CD4-positive, alpha-beta memory T cell (primary cell): ENCODE measurements around the gene BRD7. TPM values are rescaled to one million over a fixed set of nuclear protein-coding genes. Genes with fewer than 3 reads are reported as not detected.

Experiments used
- CTCF ChIA-PET: fragments of 350-600 bp; sonication (Branson Sonifier 250); formaldehyde crosslinking; loops from one replicate; lab custom pipeline; 2021; ENCODE audit warnings: inconsistent platforms; ENCODE audit not compliant: partially characterized antibody; lab: Charles Lee
- POLR2A ChIA-PET: fragments of 350-600 bp; sonication (Branson Sonifier 250); formaldehyde crosslinking; loops from one replicate; lab custom pipeline; 2021; ENCODE audit not compliant: partially characterized antibody; lab: Charles Lee
- DNase-seq, 5 donors: peaks; one replicate each; pipeline versions ENCODE4 v3.0.0 to v3.0.0-alpha.2; 2020 to 2022; ENCODE audit warnings: mixed read lengths in 1 of 5
- H3K27ac ChIP-seq: one replicate; pipeline ENCODE4 v1.7.0; 2013; ENCODE audit warnings: low read depth, low read length
- H3K27me3 ChIP-seq: 2 replicates; pipeline ENCODE4 v1.7.0; 2013; ENCODE audit warnings: mild to moderate bottlenecking, low read length, moderate library complexity; ENCODE audit not compliant: insufficient read depth
- H3K36me3 ChIP-seq: 2 replicates; pipeline ENCODE4 v1.7.0; 2013; ENCODE audit warnings: mild to moderate bottlenecking, low read length, moderate library complexity; ENCODE audit not compliant: insufficient read depth
- H3K4me1 ChIP-seq: 2 replicates; pipeline ENCODE4 v1.7.0; 2013; ENCODE audit warnings: mild to moderate bottlenecking, low read length, moderate library complexity; ENCODE audit not compliant: insufficient read depth
- H3K4me3 ChIP-seq, 2 donors: one replicate each; pipeline ENCODE4 v1.7.0; 2013; ENCODE audit warnings: low read length in 2 of 2, mild to moderate bottlenecking in 1 of 2
- H3K9me3 ChIP-seq, 2 donors: one replicate each; pipeline ENCODE4 v1.7.0; 2013; ENCODE audit warnings: low read length in 2 of 2, control low read depth in 1 of 2; ENCODE audit not compliant: control insufficient read depth in 1 of 2
- H3K27ac Mint-ChIP-seq, 7 donors: one replicate each; pipeline ENCODE4 v1.8.0; 2020 to 2021; ENCODE audit warnings: mixed read lengths in 7 of 7, mild to moderate bottlenecking in 6 of 7, inconsistent platforms in 3 of 7, moderate library complexity in 3 of 7
- H3K27me3 Mint-ChIP-seq, 2 donors: one replicate each; pipeline ENCODE4 v1.8.0; 2020 to 2021; ENCODE audit warnings: mixed read lengths in 2 of 2
- H3K36me3 Mint-ChIP-seq, 2 donors: one replicate each; pipeline ENCODE4 v1.8.0; 2020 to 2021; ENCODE audit warnings: mixed read lengths in 2 of 2, inconsistent platforms in 1 of 2, mild to moderate bottlenecking in 1 of 2
- H3K4me1 Mint-ChIP-seq, 4 donors: one replicate each; pipeline ENCODE4 v1.8.0; 2020 to 2021; ENCODE audit warnings: mixed read lengths in 4 of 4, mild to moderate bottlenecking in 1 of 4
- H3K4me3 Mint-ChIP-seq, 8 donors: one replicate each; pipeline ENCODE4 v1.8.0; 2020 to 2021; ENCODE audit warnings: mixed read lengths in 8 of 8, mild to moderate bottlenecking in 7 of 8, moderate library complexity in 6 of 8, inconsistent platforms in 3 of 8
- H3K9me3 Mint-ChIP-seq, 8 donors: one replicate each; pipeline ENCODE4 v1.8.0; 2020 to 2021; ENCODE audit warnings: mixed read lengths in 8 of 8, mild to moderate bottlenecking in 5 of 8, inconsistent platforms in 3 of 8, moderate library complexity in 1 of 8
- intact Hi-C: fragments of 100-400 bp; cut with micrococcal nuclease; formaldehyde crosslinking; loops from one replicate; pipeline ENCODE4 v1.15.1; 2023
- polyA plus RNA-seq, 2 donors: library from polyadenylated mRNA; unstranded; fragments of 300-500 nt; fragmentation: Illumina TruSeq; gene quantifications; one replicate each; pipeline ENCODE4 v1.2.3, GENCODE V29; 2021
- total RNA-seq, 2 experiments: library from RNA; stranded (reverse); gene quantifications; one replicate each; pipeline ENCODE4 v1.2.3, GENCODE V29; 2021

The BRD7 gene
- total and polyA plus RNA-seq, 4 experiments from 2014 or later = 18.1 to 97.7 (median 77.0) TPM

- Mint-ChIP-seq H3K4me1 (peaks cover 14 to 80% (median 41%) of the 10 kb centered on the region in 4 donors), H3K36me3 (peaks cover 40 to 58% of the 10 kb centered on the region in 2 donors), H3K9me3 (peaks cover 0 to 4% (median 0%) of the 10 kb centered on the region in 8 donors), H3K27ac (peak overlapping the region in 5 of 7 donors; percentile 63 to 99 (median 87)), H3K4me3 (no peak overlapping the region), H3K27me3 (no peaks in the 10 kb centered on the region)
- H3K36me3 ChIP-seq = peaks cover 29% of the 10 kb centered on the region
- H3K9me3 ChIP-seq = no peaks in the 10 kb centered on the region
- no peak for DNase-seq
- H3K4me1 ChIP-seq = peaks cover 23% of the 10 kb centered on the region
- no peaks in the 10 kb centered on the region for H3K27me3 ChIP-seq
- no peak overlapping the region for H3K4me3 ChIP-seq
- POLR2A ChIA-PET = interaction anchor here (0.7 to 13.5 kb wide), 4 partner anchors 9 to 335 kb away, joined by 3 to 297 read pairs (median 4); no protein-coding TSS in a partner anchor
- CTCF ChIA-PET = interaction anchor here (1.0 to 16.8 kb wide), 3 partner anchors 9 to 333 kb away, joined by 3 to 628 read pairs (median 6); no protein-coding TSS in a partner anchor
- H3K27ac ChIP-seq = no peak overlapping the region
- intact Hi-C loops = no loop called here
These were observed 36.2 kb downstream of the BRD7 start for GRCh38 chr16:50332599-50332998.

DNA sequence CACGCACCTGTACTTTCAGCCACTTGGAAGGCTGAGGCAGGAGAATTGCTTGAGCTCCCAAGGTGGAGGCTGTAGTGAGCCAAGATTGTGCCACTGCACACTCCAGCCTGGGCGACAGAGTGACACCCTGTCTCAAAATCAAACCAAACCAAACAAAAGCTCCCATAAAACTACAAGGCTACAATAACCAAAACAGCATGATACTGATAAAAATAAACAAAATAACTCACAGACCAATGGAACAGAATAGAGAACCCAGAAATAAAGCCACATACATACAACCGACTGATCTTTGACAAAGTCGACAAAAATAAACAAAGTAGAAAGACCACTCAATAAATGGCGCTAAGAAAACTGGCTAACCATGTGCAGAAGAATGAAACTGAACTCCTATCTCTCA is 37.2 kb downstream of the BRD7 start:
- DNase-seq = no peak
- peaks cover 20 to 80% (median 42%) of the 10 kb centered on the region in 4 donors for H3K4me1 Mint-ChIP-seq
- Histone ChIP-seq H3K9me3 (no peaks in the 10 kb centered on the region), H3K4me3 (no peak overlapping the region), H3K4me1 (peaks cover 23% of the 10 kb centered on the region), H3K36me3 (peaks cover 29% of the 10 kb centered on the region), H3K27ac (no peak overlapping the region), H3K27me3 (no peaks in the 10 kb centered on the region)
- H3K9me3 Mint-ChIP-seq = peaks cover 0 to 4% (median 0%) of the 10 kb centered on the region in 8 donors
- POLR2A ChIA-PET = interaction anchor here (13.5 kb wide), 1 partner anchor 24 kb away, joined by 297 read pairs; no protein-coding TSS in a partner anchor
- intact Hi-C loops = no loop called here
- peak overlapping the region in 2 of 8 donors; percentile 6 to 37 for H3K4me3 Mint-ChIP-seq
- peak overlapping the region; percentile 24 to 82 (median 47) for H3K27ac Mint-ChIP-seq
- no peaks in the 10 kb centered on the region for H3K27me3 Mint-ChIP-seq
- CTCF ChIA-PET = interaction anchor here (1.2 to 16.8 kb wide), 3 partner anchors 9 to 334 kb away, joined by 6 to 628 read pairs (median 135); no protein-coding TSS in a partner anchor
- H3K36me3 Mint-ChIP-seq = peaks cover 38 to 60% of the 10 kb centered on the region in 2 donors

- Histone ChIP-seq H3K27me3 (no peaks in the 10 kb centered on the region), H3K9me3 (no peaks in the 10 kb centered on the region), H3K4me1 (peaks cover 18% of the 10 kb centered on the region), H3K27ac (no peak overlapping the region), H3K36me3 (peaks cover 37% of the 10 kb centered on the region), H3K4me3 (no peak overlapping the region)
- DNase-seq = no peak
- ChIA-PET CTCF (interaction anchor here (0.9 to 16.8 kb wide), 12 partner anchors 9 to 476 kb away, joined by 3 to 628 read pairs (median 4); partner anchors contain the start of genes CNEP1R1 and SNX20), POLR2A (interaction anchor here (0.9 to 13.5 kb wide), 8 partner anchors 9 to 335 kb away, joined by 3 to 297 read pairs (median 10); partner anchors contain the start of genes ADCY7 and BRD7)
- Mint-ChIP-seq H3K27me3 (no peaks in the 10 kb centered on the region), H3K9me3 (peaks cover 0 to 4% (median 0%) of the 10 kb centered on the region in 8 donors), H3K27ac (peak overlapping the region in 6 of 7 donors; percentile 46 to 90 (median 83)), H3K4me1 (peaks cover 22 to 68% (median 33%) of the 10 kb centered on the region in 4 donors), H3K36me3 (peaks cover 34 to 54% of the 10 kb centered on the region in 2 donors), H3K4me3 (peak overlapping the region in 3 of 8 donors; percentile 10 to 36 (median 21))
- intact Hi-C loops = loop anchor here (5.0 kb wide), 1 partner anchor 117 kb away; no protein-coding TSS in a partner anchor
These were observed 39.2 kb downstream of the BRD7 start for GRCh38 chr16:50329446-50330189.

- no peak overlapping the region for H3K4me3 ChIP-seq
- Mint-ChIP-seq H3K4me1 (peaks cover 34 to 71% (median 38%) of the 10 kb centered on the region in 4 donors), H3K36me3 (peaks cover 25 to 55% of the 10 kb centered on the region in 2 donors), H3K27me3 (no peaks in the 10 kb centered on the region), H3K9me3 (no peaks in the 10 kb centered on the region), H3K4me3 (peak overlapping the region in 4 of 8 donors; percentile 37 to 70 (median 44)), H3K27ac (peak overlapping the region; percentile 74 to 98 (median 90))
- ChIA-PET POLR2A (interaction anchor here (0.8 to 13.5 kb wide), 26 partner anchors 8 to 479 kb away, joined by 3 to 297 read pairs (median 4); partner anchors contain the start of genes ADCY7, BRD7, CNEP1R1 and SNX20), CTCF (interaction anchor here (0.6 to 16.8 kb wide), 39 partner anchors 13 to 479 kb away, joined by 3 to 628 read pairs (median 4); partner anchors contain the start of genes ADCY7, BRD7 and CNEP1R1)
- H3K9me3 ChIP-seq = no peaks in the 10 kb centered on the region
- H3K27me3 ChIP-seq = no peaks in the 10 kb centered on the region
- H3K4me1 ChIP-seq = peaks cover 32% of the 10 kb centered on the region
- intact Hi-C loops = loop anchor here (1.0 to 5.0 kb wide), 9 partner anchors 12 to 479 kb away; no protein-coding TSS in a partner anchor
- peaks cover 30% of the 10 kb centered on the region for H3K36me3 ChIP-seq
- peak overlapping the region; percentile 51 for H3K27ac ChIP-seq
- DNase-seq = peak; percentile 80 to 90 (median 84)
These were observed 41.8 kb downstream of the BRD7 start for GRCh38 chr16:50326835-50327465.

DNA sequence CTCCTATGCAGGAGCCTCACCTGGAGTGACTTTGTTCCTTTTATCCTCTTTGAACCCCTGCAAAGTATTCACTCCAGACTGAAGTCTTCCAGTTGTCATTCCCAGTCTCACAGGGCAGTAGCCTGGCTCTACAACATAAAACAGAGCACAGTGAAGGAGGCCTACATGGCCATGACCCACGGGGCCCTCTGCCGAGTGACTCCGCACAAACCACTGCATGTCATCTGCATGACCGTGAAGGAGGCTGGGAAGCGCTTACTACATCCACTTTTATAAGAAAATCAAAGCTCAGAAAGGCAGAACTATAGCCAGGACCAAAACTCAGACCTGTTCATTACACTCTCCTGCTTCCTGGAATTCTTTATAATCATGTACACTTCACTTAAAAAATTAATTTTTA is 42.5 kb downstream of the BRD7 start:
- H3K27me3 ChIP-seq = no peaks in the 10 kb centered on the region
- H3K27me3 Mint-ChIP-seq = no peaks in the 10 kb centered on the region
- no peaks in the 10 kb centered on the region for H3K9me3 Mint-ChIP-seq
- peaks cover 30% of the 10 kb centered on the region for H3K36me3 ChIP-seq
- no peak for DNase-seq
- CTCF ChIA-PET = interaction anchor here (1.0 to 16.8 kb wide), 22 partner anchors 12 to 480 kb away, joined by 3 to 628 read pairs (median 10); partner anchors contain the start of genes ADCY7, BRD7 and CNEP1R1
- H3K4me3 Mint-ChIP-seq = no peak overlapping the region
- H3K4me1 Mint-ChIP-seq = peaks cover 32 to 64% (median 35%) of the 10 kb centered on the region in 4 donors
- peak overlapping the region; percentile 74 to 94 (median 90) for H3K27ac Mint-ChIP-seq
- no peak overlapping the region for H3K4me3 ChIP-seq
- POLR2A ChIA-PET = interaction anchor here (1.0 to 13.5 kb wide), 14 partner anchors 11 to 480 kb away, joined by 3 to 297 read pairs (median 18); partner anchors contain the start of genes ADCY7 and BRD7
- no peaks in the 10 kb centered on the region for H3K9me3 ChIP-seq
- peaks cover 25 to 56% of the 10 kb centered on the region in 2 donors for H3K36me3 Mint-ChIP-seq
- peak overlapping the region; percentile 51 for H3K27ac ChIP-seq
- peaks cover 32% of the 10 kb centered on the region for H3K4me1 ChIP-seq
- intact Hi-C loops = loop anchor here (2.0 to 5.0 kb wide), 2 partner anchors 61 to 114 kb away; no protein-coding TSS in a partner anchor

- Histone ChIP-seq H3K4me3 (no peak overlapping the region), H3K4me1 (peaks cover 32% of the 10 kb centered on the region), H3K9me3 (no peaks in the 10 kb centered on the region), H3K27me3 (no peaks in the 10 kb centered on the region), H3K36me3 (peaks cover 45% of the 10 kb centered on the region), H3K27ac (no peak overlapping the region)
- H3K36me3 Mint-ChIP-seq = peaks cover 28 to 62% of the 10 kb centered on the region in 2 donors
- intact Hi-C loops = no loop called here
- H3K9me3 Mint-ChIP-seq = no peaks in the 10 kb centered on the region
- H3K4me1 Mint-ChIP-seq = peaks cover 27 to 55% (median 32%) of the 10 kb centered on the region in 4 donors
- H3K27ac Mint-ChIP-seq = peak overlapping the region; percentile 73 to 96 (median 88)
- no peak for DNase-seq
- no peaks in the 10 kb centered on the region for H3K27me3 Mint-ChIP-seq
- ChIA-PET CTCF (interaction anchor here (0.8 to 16.8 kb wide), 8 partner anchors 9 to 482 kb away, joined by 3 to 628 read pairs (median 5); partner anchors contain the start of genes ADCY7 and BRD7), POLR2A (interaction anchor here (0.9 to 13.5 kb wide), 5 partner anchors 9 to 50 kb away, joined by 3 to 297 read pairs (median 27); no protein-coding TSS in a partner anchor)
- peak overlapping the region in 3 of 8 donors; percentile 18 to 61 (median 41) for H3K4me3 Mint-ChIP-seq
These were observed 44.4 kb downstream of the BRD7 start for GRCh38 chr16:50324345-50324744.
